ENCODE results near the gene PRKAB1. TPM values are rescaled to one million over a fixed set of nuclear protein-coding genes. Genes with fewer than 3 reads are reported as not detected.

PRKAB1 gene
- total and polyA plus RNA-seq, 2 donors: 15.6 to 27.9 TPM

- Histone ChIP-seq H3K36me3 (ENCODE audit: insufficient read depth) (peaks cover 2% of the 10 kb centered on the region), H3K4me3 (ENCODE audit: low read depth, low read length) (no peak overlapping the region), H3K4me1 (ENCODE audit: insufficient read depth) (peaks cover 3% of the 10 kb centered on the region), H3K27ac (ENCODE audit: low read depth) (no peak overlapping the region)
- WGBS: 70% methylated on average over 6 of the region's 6 CpGs
- DNase-seq (ENCODE audit: extremely low spot score): no peak
Measured at GRCh38 chr12:119683413-119683812, 15.5 kb downstream of the PRKAB1 start.

DNA sequence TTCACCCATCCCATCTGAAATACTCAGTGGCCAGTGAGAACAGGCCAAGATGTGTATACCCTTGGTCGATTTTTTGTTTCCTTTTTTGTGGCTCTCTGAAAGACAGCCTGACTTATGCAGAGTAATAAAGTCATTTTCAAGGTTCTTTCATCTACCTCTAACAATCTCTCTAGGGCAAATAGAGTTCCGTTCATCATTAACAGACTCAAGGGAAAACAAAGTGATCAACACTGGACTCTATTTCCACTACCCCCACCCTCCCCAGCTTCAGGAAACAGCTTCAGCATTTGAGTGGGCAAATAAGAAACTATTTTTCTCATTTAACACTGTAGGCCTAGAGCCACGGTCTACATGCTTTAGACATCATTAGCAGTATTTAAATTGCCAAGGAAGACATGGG is 15.9 kb downstream of the PRKAB1 start:
- H3K4me1 ChIP-seq (ENCODE audit: insufficient read depth): peaks cover 3% of the 10 kb centered on the region
- no peak overlapping the region for H3K27ac ChIP-seq (ENCODE audit: low read depth)
- H3K4me3 ChIP-seq (ENCODE audit: low read depth, low read length): no peak overlapping the region
- 82% methylated on average over 3 of the region's 3 CpGs for WGBS
- H3K36me3 ChIP-seq (ENCODE audit: insufficient read depth): no peaks in the 10 kb centered on the region
- no peak for DNase-seq (ENCODE audit: extremely low spot score)

DNA sequence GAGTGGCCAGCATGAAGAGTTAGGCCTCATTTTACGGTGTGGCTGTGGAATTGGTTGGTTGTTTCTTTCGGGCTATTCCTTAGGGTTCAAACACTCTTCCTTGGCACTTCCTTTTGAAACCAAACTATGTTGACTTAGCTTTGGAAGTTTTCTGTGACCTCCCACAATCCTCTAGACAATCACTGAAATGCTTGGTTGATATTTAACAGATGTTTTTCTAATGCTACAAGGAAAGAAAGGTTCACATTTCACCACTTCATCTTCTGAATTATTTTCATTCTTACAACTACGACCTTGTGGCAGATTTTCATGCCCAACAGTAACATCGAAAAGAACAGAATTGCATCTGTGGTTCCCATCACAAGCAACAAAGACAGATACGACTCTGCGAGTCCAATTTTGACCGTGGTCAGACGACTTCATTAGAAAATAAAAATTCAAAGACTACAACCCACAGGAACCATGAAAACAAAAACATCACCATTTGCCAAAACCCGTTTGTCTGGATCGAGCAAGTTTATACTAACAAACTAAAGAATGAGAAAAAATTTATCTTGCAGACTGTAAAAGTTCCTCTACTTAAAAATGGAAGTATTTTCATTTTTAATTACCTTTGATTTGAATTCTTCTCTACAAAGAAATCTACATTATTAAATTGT is 16.9 kb downstream of the PRKAB1 start:
- peaks cover 3% of the 10 kb centered on the region for H3K4me1 ChIP-seq (ENCODE audit: insufficient read depth)
- no peaks in the 10 kb centered on the region for H3K36me3 ChIP-seq (ENCODE audit: insufficient read depth)
- no peak overlapping the region for H3K27ac ChIP-seq (ENCODE audit: low read depth)
- no peak overlapping the region for H3K4me3 ChIP-seq (ENCODE audit: low read depth, low read length)
- no peak for DNase-seq (ENCODE audit: extremely low spot score)
- WGBS: 58% methylated on average over 10 of the region's 10 CpGs

GRCh38 chr12:119685375-119685774 is 17.4 kb downstream of the PRKAB1 start:
- Histone ChIP-seq H3K4me1 (ENCODE audit: insufficient read depth) (peaks cover 3% of the 10 kb centered on the region), H3K4me3 (ENCODE audit: low read depth, low read length) (no peak overlapping the region), H3K36me3 (ENCODE audit: insufficient read depth) (no peaks in the 10 kb centered on the region), H3K27ac (ENCODE audit: low read depth) (no peak overlapping the region)
- no peak for DNase-seq (ENCODE audit: extremely low spot score)
- 77% methylated on average over 4 of the region's 4 CpGs for whole genome bisulfite sequencing

GRCh38 chr12:119686355-119686754 is 18.4 kb downstream of the PRKAB1 start:
- no peaks in the 10 kb centered on the region for H3K36me3 ChIP-seq (ENCODE audit: insufficient read depth)
- peaks cover 3% of the 10 kb centered on the region for H3K4me1 ChIP-seq (ENCODE audit: insufficient read depth)
- H3K4me3 ChIP-seq (ENCODE audit: low read depth, low read length): no peak overlapping the region
- DNase-seq (ENCODE audit: extremely low spot score): no peak
- 72% methylated on average over 12 of the region's 12 CpGs for WGBS
- H3K27ac ChIP-seq (ENCODE audit: low read depth): no peak overlapping the region

DNA sequence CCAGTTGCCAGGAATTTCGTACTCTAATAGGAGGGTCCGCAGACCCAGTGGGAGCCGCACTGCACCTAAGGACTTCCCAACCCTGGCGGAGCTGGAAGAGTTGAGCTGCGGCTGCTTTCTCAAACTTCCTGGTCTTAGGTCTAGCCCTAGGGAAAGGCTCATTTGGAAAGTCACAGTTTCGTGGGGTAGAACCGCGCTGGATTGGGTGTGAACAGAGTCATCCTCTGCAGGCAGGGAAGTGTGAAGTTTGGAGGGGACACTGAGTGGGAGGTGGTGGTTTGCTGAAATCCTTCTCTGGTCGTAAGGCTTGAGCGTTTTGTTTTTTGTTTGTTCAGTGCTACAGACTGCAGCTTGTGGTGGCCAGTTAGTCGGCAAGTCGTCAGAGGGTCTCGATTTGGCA is 18.8 kb downstream of the PRKAB1 start:
- Histone ChIP-seq H3K36me3 (ENCODE audit: insufficient read depth) (no peaks in the 10 kb centered on the region), H3K4me3 (ENCODE audit: low read depth, low read length) (no peak overlapping the region), H3K27ac (ENCODE audit: low read depth) (no peak overlapping the region), H3K4me1 (ENCODE audit: insufficient read depth) (peaks cover 3% of the 10 kb centered on the region)
- 85% methylated on average over 13 of the region's 13 CpGs for WGBS
- no peak for DNase-seq (ENCODE audit: extremely low spot score)

DNA sequence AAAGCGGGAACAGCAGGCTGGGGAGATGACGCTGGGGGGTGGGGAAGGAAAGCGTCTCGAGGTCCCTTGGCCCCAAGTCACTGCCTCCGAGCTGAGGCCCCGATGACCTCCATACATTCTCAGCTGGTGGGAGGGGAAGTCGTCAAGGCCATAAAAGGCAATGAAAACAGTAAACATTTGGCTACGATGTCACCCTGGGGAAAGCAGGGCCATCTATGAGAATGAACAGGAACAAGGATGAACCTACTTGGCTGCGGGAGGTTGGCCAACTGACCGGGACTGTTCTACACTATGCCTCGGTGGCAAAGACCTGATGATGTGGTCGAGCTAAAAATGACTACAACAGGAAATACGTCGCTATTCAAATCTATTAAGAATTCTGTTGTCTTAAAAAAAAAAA is 19.5 kb downstream of the PRKAB1 start:
- WGBS: 71% methylated on average over 14 of the region's 14 CpGs
- no peak for DNase-seq (ENCODE audit: extremely low spot score)
- no peaks in the 10 kb centered on the region for H3K36me3 ChIP-seq (ENCODE audit: insufficient read depth)
- H3K27ac ChIP-seq (ENCODE audit: low read depth): no peak overlapping the region
- peaks cover 3% of the 10 kb centered on the region for H3K4me1 ChIP-seq (ENCODE audit: insufficient read depth)
- no peak overlapping the region for H3K4me3 ChIP-seq (ENCODE audit: low read depth, low read length)

DNA sequence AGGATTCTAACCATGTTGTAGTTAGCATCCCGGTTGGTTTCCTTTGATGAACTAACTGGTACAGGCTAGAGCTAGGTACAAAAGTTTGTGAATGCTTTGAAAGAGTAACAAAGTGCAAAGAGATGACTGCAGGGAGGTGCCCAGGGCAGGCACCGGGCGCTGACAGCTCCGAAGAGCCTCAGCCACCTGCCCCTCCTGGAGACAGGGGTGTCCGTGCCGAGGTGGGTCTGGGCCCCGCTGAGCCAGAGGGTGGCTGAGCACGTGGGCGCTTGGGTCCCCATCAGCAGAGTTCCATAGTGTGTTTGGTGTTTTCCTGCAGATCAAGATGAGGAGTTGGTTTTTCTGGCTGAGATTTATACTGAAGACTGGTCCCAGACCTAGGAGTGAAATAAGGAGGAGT is 19.9 kb downstream of the PRKAB1 start:
- no peak overlapping the region for H3K4me3 ChIP-seq (ENCODE audit: low read depth, low read length)
- DNase-seq (ENCODE audit: extremely low spot score): no peak
- 94% methylated on average over 9 of the region's 9 CpGs for WGBS
- H3K4me1 ChIP-seq (ENCODE audit: insufficient read depth): peaks cover 3% of the 10 kb centered on the region
- no peak overlapping the region for H3K27ac ChIP-seq (ENCODE audit: low read depth)
- H3K36me3 ChIP-seq (ENCODE audit: insufficient read depth): no peaks in the 10 kb centered on the region

GRCh38 chr12:119689935-119690500 is 22.1 kb downstream of the PRKAB1 start:
- H3K27ac ChIP-seq (ENCODE audit: low read depth): no peak overlapping the region
- 98% methylated on average over 38 of the region's 38 CpGs for WGBS
- DNase-seq (ENCODE audit: extremely low spot score): no peak
- H3K36me3 ChIP-seq (ENCODE audit: insufficient read depth): no peaks in the 10 kb centered on the region
- peaks cover 3% of the 10 kb centered on the region for H3K4me1 ChIP-seq (ENCODE audit: insufficient read depth)
- no peak overlapping the region for H3K4me3 ChIP-seq (ENCODE audit: low read depth, low read length)

DNA sequence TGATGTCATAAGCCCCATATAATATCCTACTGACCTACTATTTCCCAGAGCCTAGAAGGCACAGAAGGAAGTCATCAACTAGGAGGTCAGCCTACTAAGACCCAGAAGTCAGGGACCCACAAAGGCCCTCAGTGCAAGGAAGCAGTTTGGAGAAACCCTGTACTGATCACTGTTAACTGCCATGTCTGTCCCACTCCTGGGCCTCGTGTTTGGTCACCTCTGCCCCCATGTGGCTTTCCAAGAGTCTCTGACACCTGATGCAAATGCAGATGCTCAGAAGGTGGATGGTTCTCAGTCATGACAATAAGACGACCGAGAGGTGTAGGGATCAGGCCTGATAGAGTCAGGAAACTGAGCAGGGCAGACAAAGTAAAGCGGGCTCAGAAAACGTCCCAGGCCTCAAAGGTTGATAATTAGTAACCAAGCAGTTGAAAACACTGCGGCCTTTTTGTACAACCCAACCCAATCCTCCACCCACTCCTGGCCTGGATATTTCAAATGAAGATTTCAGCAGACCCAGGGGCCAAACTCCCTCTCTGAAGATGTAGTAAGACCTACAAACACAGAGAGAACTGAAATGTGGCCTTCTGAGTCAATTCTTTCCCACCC is 23.4 kb downstream of the PRKAB1 start:
- 88% methylated on average over 6 of the region's 6 CpGs for WGBS
- DNase-seq (ENCODE audit: extremely low spot score): no peak
- Histone ChIP-seq H3K4me3 (ENCODE audit: low read depth, low read length) (no peak overlapping the region), H3K36me3 (ENCODE audit: insufficient read depth) (no peaks in the 10 kb centered on the region), H3K27ac (ENCODE audit: low read depth) (no peak overlapping the region), H3K4me1 (ENCODE audit: insufficient read depth) (no peaks in the 10 kb centered on the region)

DNA sequence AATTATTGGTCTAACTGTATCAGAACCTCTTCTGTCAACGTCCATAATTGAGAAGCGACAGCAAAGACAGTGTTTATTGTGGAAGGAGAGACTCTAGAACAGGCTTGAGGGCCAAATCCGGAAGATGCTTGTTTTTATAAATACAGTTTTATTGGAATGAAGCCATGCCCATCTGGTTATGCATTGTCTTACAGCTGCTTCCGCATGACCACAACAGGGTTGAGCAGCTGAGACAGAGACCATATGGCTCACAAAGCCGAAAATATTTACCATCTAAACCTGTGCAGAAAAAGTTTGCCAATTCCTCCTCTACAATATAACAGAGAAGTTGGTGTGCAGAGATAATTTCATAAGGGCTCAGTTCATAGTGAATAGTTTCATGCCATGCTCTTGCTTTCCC is 24.5 kb downstream of the PRKAB1 start:
- DNase-seq (ENCODE audit: extremely low spot score): no peak
- WGBS: 36% methylated on average over 5 of the region's 5 CpGs
- no peak overlapping the region for H3K4me3 ChIP-seq (ENCODE audit: low read depth, low read length)
- H3K36me3 ChIP-seq (ENCODE audit: insufficient read depth): no peaks in the 10 kb centered on the region
- no peaks in the 10 kb centered on the region for H3K4me1 ChIP-seq (ENCODE audit: insufficient read depth)
- no peak overlapping the region for H3K27ac ChIP-seq (ENCODE audit: low read depth)

- DNase-seq (ENCODE audit: extremely low spot score): no peak
- Histone ChIP-seq H3K27ac (ENCODE audit: low read depth) (no peak overlapping the region), H3K36me3 (ENCODE audit: insufficient read depth) (no peaks in the 10 kb centered on the region), H3K4me3 (ENCODE audit: low read depth, low read length) (no peak overlapping the region), H3K4me1 (ENCODE audit: insufficient read depth) (no peaks in the 10 kb centered on the region)
- 8% methylated on average over 6 of the region's 6 CpGs for WGBS
Measured at GRCh38 chr12:119692997-119693396, 25.1 kb downstream of the PRKAB1 start.

DNA sequence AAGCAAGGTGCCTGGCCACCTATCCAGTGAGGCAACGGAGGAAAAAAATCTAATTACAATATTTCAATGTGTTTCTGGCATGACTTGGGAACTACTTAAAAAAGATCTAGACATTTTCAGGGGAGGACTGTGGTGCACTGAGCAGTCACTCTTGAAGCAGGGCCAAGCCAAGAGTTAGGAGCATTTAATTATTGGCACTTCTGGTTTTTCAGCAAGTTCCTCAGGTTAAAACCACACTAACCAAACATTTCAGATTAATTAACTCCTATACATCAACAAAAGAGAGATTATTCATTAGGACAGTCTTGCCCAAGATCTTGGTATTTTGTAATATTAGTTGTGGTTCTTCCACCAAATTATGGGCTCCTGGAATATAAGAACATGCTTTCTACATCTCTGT is 25.6 kb downstream of the PRKAB1 start:
- no peak overlapping the region for H3K27ac ChIP-seq (ENCODE audit: low read depth)
- no peaks in the 10 kb centered on the region for H3K36me3 ChIP-seq (ENCODE audit: insufficient read depth)
- no peak for DNase-seq (ENCODE audit: extremely low spot score)
- H3K4me3 ChIP-seq (ENCODE audit: low read depth, low read length): no peak overlapping the region
- H3K4me1 ChIP-seq (ENCODE audit: insufficient read depth): no peaks in the 10 kb centered on the region
- WGBS: 25% methylated on average over 1 of the region's 1 CpG

GRCh38 chr12:119694111-119694510 is 26.2 kb downstream of the PRKAB1 start:
- DNase-seq (ENCODE audit: extremely low spot score): no peak
- Histone ChIP-seq H3K4me3 (ENCODE audit: low read depth, low read length) (no peak overlapping the region), H3K36me3 (ENCODE audit: insufficient read depth) (no peaks in the 10 kb centered on the region), H3K4me1 (ENCODE audit: insufficient read depth) (no peaks in the 10 kb centered on the region), H3K27ac (ENCODE audit: low read depth) (no peak overlapping the region)
- 94% methylated on average over 6 of the region's 6 CpGs for WGBS

Data from urinary bladder (tissue), 4 donors.